OCI-LY7 (cell line): Measurements from ENCODE around the gene YJEFN3. TPM values are rescaled to one million over a fixed set of nuclear protein-coding genes. Genes with fewer than 3 reads are reported as not detected.

Experiments used
- BruUV-seq: library from RNA; stranded (reverse); fragments of 400-500 nt; replicated peaks from 2 replicates; lab custom pipeline; 2021; lab: Mats Ljungman, UMichigan
- CTCF ChIA-PET: fragments of 300-600 bp; sonication (Branson Sonifier 250); formaldehyde crosslinking; loops from one replicate; lab custom pipeline; 2022; ENCODE audit warnings: antibody characterized with exemption; ENCODE audit not compliant: unreplicated experiment; lab: Charles Lee
- POLR2A ChIA-PET: fragments of 300-600 bp; sonication (Branson Sonifier 250); formaldehyde crosslinking; loops from one replicate; lab custom pipeline; 2022; ENCODE audit warnings: antibody characterized with exemption; lab: Charles Lee
- DNase-seq: peaks from one replicate; pipeline ENCODE4 v3.0.0-alpha.2; 2015; ENCODE audit warnings: low spot score
- H2AFZ ChIP-seq: fragments of 200-600 bp; sonication (generic), shearing (Covaris generic); 2 replicates; pipeline ENCODE4 v1.6.1; 2014; ENCODE audit warnings: mild to moderate bottlenecking, antibody characterized with exemption, low read length, moderate library complexity
- H3K27ac ChIP-seq: fragments of 200-600 bp; sonication (generic); 2 replicates; pipeline ENCODE4 v1.5.1; 2014; ENCODE audit warnings: mixed run types, low read depth, mild to moderate bottlenecking, moderate library complexity, low read length, inconsistent platforms; ENCODE audit not compliant: poor library complexity, severe bottlenecking
- H3K36me3 ChIP-seq: fragments of 200-600 bp; sonication (generic); 2 replicates; pipeline ENCODE4 v1.6.1; 2014; ENCODE audit warnings: mild to moderate bottlenecking, antibody characterized with exemption, low read length, moderate library complexity, mixed read lengths; ENCODE audit not compliant: insufficient read depth
- H3K4me1 ChIP-seq: fragments of 200-600 bp; sonication (generic); 2 replicates; pipeline ENCODE4 v1.5.1; 2014; ENCODE audit warnings: mild to moderate bottlenecking, low read length; ENCODE audit not compliant: insufficient read depth, poor library complexity, severe bottlenecking
- H3K4me2 ChIP-seq: fragments of 200-600 bp; sonication (generic); 2 replicates; pipeline ENCODE4 v1.6.1; 2014; ENCODE audit warnings: mild to moderate bottlenecking, low read length
- H3K4me3 ChIP-seq: fragments of 200-600 bp; sonication (generic); 2 replicates; pipeline ENCODE4 v1.5.1; 2014; ENCODE audit warnings: mild to moderate bottlenecking, low read depth, low read length; ENCODE audit not compliant: poor library complexity, severe bottlenecking
- H3K79me2 ChIP-seq: fragments of 200-600 bp; sonication (generic); 2 replicates; pipeline ENCODE4 v1.6.1; 2016; ENCODE audit warnings: low read depth, mild to moderate bottlenecking, low read length, moderate library complexity, mixed read lengths; ENCODE audit not compliant: insufficient read depth
- H3K9me2 ChIP-seq: fragments of 200-600 bp; sonication (generic); 2 replicates; pipeline ENCODE4 v1.6.1; 2016; ENCODE audit warnings: mild to moderate bottlenecking, low read length, mixed read lengths; ENCODE audit not compliant: insufficient read depth
- H3K9me3 ChIP-seq: fragments of 200-600 bp; sonication (generic); 2 replicates; pipeline ENCODE4 v1.6.1; 2014; ENCODE audit warnings: mild to moderate bottlenecking, mixed run types, low read length, mixed read lengths
- H4K20me1 ChIP-seq: fragments of 200-600 bp; sonication (generic); 2 replicates; pipeline ENCODE4 v1.6.1; 2014; ENCODE audit warnings: mild to moderate bottlenecking, antibody characterized with exemption, low read length, moderate library complexity, mixed read lengths; ENCODE audit not compliant: insufficient read depth
- CTCF ChIP-seq: fragments of 200-600 bp; sonication (generic); conservative IDR thresholded peaks from 2 replicates; pipeline ENCODE4 v1.5.1; 2014; ENCODE audit warnings: mild to moderate bottlenecking, antibody characterized with exemption, low read length, moderate library complexity, mixed read lengths
- EZH2phosphoT487 ChIP-seq: fragments of 200-600 bp; sonication (generic); IDR thresholded peaks from 2 replicates; pipeline ENCODE4 v1.6.1; 2018; ENCODE audit warnings: low read depth, borderline replicate concordance, mild to moderate bottlenecking, mixed run types, antibody characterized with exemption, low read length, moderate library complexity, mixed read lengths
- intact Hi-C: fragments of 100-400 bp; cut with micrococcal nuclease; formaldehyde crosslinking; loops from one replicate; pipeline ENCODE4 v1.10.0; 2022; ENCODE audit not compliant: unreplicated experiment
- total RNA-seq, 2 experiments: library from RNA; depleted of rRNA in 1 of 2; stranded (reverse); fragments of >200 nt in 1 of 2; shearing (Covaris generic) in 1 of 2; gene quantifications; 2 replicates each; pipeline ENCODE4 v1.2.3, GENCODE V29; 2014 to 2022

Gene YJEFN3
- total RNA-seq, 2 experiments from 2014 or later = 5.4 to 35.3 TPM

GRCh38 chr19:19544954-19545591 is 16.4 kb downstream of the YJEFN3 start:
- Histone ChIP-seq H4K20me1 (no peaks in the 10 kb centered on the region), H2AFZ (no peak overlapping the region), H3K9me3 (no peaks in the 10 kb centered on the region), H3K9me2 (no peaks in the 10 kb centered on the region), H3K4me3 (no peak overlapping the region), H3K79me2 (no peaks in the 10 kb centered on the region), H3K4me2 (no peak overlapping the region), H3K27ac (no peak overlapping the region), H3K4me1 (peaks cover 5% of the 10 kb centered on the region), H3K36me3 (no peaks in the 10 kb centered on the region)
- DNase-seq = no peak
- ChIA-PET CTCF (no interaction called here), POLR2A (no interaction called here)
- intact Hi-C loops = no loop called here
- no peak for TF ChIP-seq CTCF
- TF ChIP-seq EZH2phosphoT487 = no peak
- no TSS peak for BruUV-seq

- Histone ChIP-seq H3K27ac (no peak overlapping the region), H3K79me2 (no peaks in the 10 kb centered on the region), H3K36me3 (no peaks in the 10 kb centered on the region), H4K20me1 (no peaks in the 10 kb centered on the region), H3K4me1 (peaks cover 4% of the 10 kb centered on the region), H3K9me3 (no peaks in the 10 kb centered on the region), H3K9me2 (no peaks in the 10 kb centered on the region), H3K4me3 (no peak overlapping the region), H3K4me2 (no peak overlapping the region), H2AFZ (no peak overlapping the region)
- TF ChIP-seq EZH2phosphoT487 (no peak), CTCF (no peak)
- DNase-seq = no peak
- intact Hi-C loops = no loop called here
- BruUV-seq = no TSS peak
- ChIA-PET POLR2A (no interaction called here), CTCF (no interaction called here)
Observed at GRCh38 chr19:19545707-19546106, 17.0 kb downstream of the YJEFN3 start.

DNA sequence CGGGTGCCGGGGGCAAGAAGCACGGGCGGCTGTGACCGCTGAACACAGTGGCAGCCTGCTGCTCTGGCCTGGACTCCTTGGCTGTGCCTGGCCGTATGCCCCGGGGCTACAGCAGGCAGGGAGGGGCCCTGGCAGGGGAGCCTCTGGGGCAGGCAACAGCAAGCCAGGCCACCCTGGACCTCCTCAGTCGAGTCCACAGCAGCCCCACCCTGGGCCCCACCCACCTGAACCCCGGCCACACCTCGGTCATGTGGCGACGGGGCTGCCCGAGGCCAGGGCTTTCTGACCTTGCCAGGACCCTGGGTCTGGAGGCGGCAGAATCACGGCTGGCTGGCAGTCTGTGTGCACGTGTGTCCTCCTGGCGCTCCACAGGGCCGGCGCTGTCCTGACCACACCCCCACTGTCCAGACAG is 18.0 kb downstream of the YJEFN3 start:
- Histone ChIP-seq H3K9me3 (no peaks in the 10 kb centered on the region), H3K4me2 (no peak overlapping the region), H2AFZ (no peak overlapping the region), H3K4me3 (no peak overlapping the region), H3K27ac (no peak overlapping the region), H3K36me3 (no peaks in the 10 kb centered on the region), H3K4me1 (no peaks in the 10 kb centered on the region), H4K20me1 (no peaks in the 10 kb centered on the region), H3K79me2 (no peaks in the 10 kb centered on the region), H3K9me2 (no peaks in the 10 kb centered on the region)
- POLR2A ChIA-PET = no interaction called here
- no TSS peak for BruUV-seq
- TF ChIP-seq EZH2phosphoT487 (no peak), CTCF (no peak)
- intact Hi-C loops = no loop called here
- no peak for DNase-seq
- CTCF ChIA-PET = no interaction called here
